ENCODE results near the gene PARP8.

GRCh38 chr5:50720061-50720710 lies 53.7 kb downstream of the PARP8 start:
- TF ChIP-seq POLR2A (IDR thresholded peaks at IDR 0.05; ENCODE audit: low read length) (no peak), GATA1 (IDR thresholded peaks at IDR 0.05; ENCODE audit: low read depth, low read length) (no peak)
